ENCODE data around the gene RIPK3.

The RIPK3 gene

GRCh38 chr14:24312736-24313507 is 26.9 kb downstream of the RIPK3 start:
- Histone ChIP-seq H3K9me3 (replicated peaks; ENCODE audit: insufficient read depth, low read length) (no peaks in the 10 kb centered on the region), H3K27ac (ENCODE audit: low read length) (peak overlapping the region; percentile 29; the same call in 1 of the 2 replicates), H3F3A (ENCODE audit: insufficient read depth, low read length) (peaks cover 5% of the 10 kb centered on the region; the same call in 1 of the 2 replicates), H3K27me3 (replicated peaks; ENCODE audit: insufficient read depth, low read length) (no peaks in the 10 kb centered on the region), H3K9me2 (replicated peaks; ENCODE audit: insufficient read depth, low read length) (no peaks in the 10 kb centered on the region), H3K4me2 (ENCODE audit: low read depth, low read length) (peak overlapping the region; percentile 86; the same call in 1 of the 2 replicates), H4K20me1 (ENCODE audit: insufficient read depth, low read length) (no peaks in the 10 kb centered on the region), H2AFZ (ENCODE audit: low read length) (no peak overlapping the region), H3K4me1 (ENCODE audit: low read length) (peaks cover 24% of the 10 kb centered on the region), H3K9ac (ENCODE audit: low read length) (no peak overlapping the region), H3K36me3 (replicated peaks; ENCODE audit: insufficient read depth, low read length) (no peaks in the 10 kb centered on the region), H3K79me2 (ENCODE audit: low read length) (peaks cover 19% of the 10 kb centered on the region; the same call in 1 of the 2 replicates), H3K4me3 (ENCODE audit: low read length) (no peak overlapping the region)
- TF ChIP-seq EZH2 (optimal IDR thresholded peaks at IDR 0.05; ENCODE audit: low read depth, low read length) (no peak), CTCF (IDR thresholded peaks at IDR 0.05; ENCODE audit: low read length) (no peak), EZH2phosphoT487 (IDR thresholded peaks at IDR 0.05; ENCODE audit: low read length) (no peak)
- DNase-seq: peak; percentile 45

GRCh38 chr14:24311837-24312615 is 27.8 kb downstream of the RIPK3 start:
- H3K4me2 ChIP-seq (ENCODE audit: low read depth, low read length): peak overlapping the region; percentile 86
- no peaks in the 10 kb centered on the region for H3K27me3 ChIP-seq (replicated peaks; ENCODE audit: insufficient read depth, low read length)
- no peaks in the 10 kb centered on the region for H4K20me1 ChIP-seq (ENCODE audit: insufficient read depth, low read length)
- H3K9ac ChIP-seq (ENCODE audit: low read length): peak overlapping the region; percentile 76
- H3K36me3 ChIP-seq (replicated peaks; ENCODE audit: insufficient read depth, low read length): no peaks in the 10 kb centered on the region
- H3K79me2 ChIP-seq (ENCODE audit: low read length): peaks cover 19% of the 10 kb centered on the region; the same call in 1 of the 2 replicates
- peaks cover 5% of the 10 kb centered on the region; the same call in 1 of the 2 replicates for H3F3A ChIP-seq (ENCODE audit: insufficient read depth, low read length)
- no peaks in the 10 kb centered on the region for H3K9me3 ChIP-seq (replicated peaks; ENCODE audit: insufficient read depth, low read length)
- no peak for DNase-seq
- H2AFZ ChIP-seq (ENCODE audit: low read length): no peak overlapping the region
- TF ChIP-seq CTCF (IDR thresholded peaks at IDR 0.05; ENCODE audit: low read length) (no peak), EZH2phosphoT487 (IDR thresholded peaks at IDR 0.05; ENCODE audit: low read length) (no peak), EZH2 (optimal IDR thresholded peaks at IDR 0.05; ENCODE audit: low read depth, low read length) (no peak)
- H3K4me1 ChIP-seq (ENCODE audit: low read length): peaks cover 24% of the 10 kb centered on the region
- peak overlapping the region; percentile 61 for H3K4me3 ChIP-seq (ENCODE audit: low read length)
- H3K9me2 ChIP-seq (replicated peaks; ENCODE audit: insufficient read depth, low read length): no peaks in the 10 kb centered on the region
- peak overlapping the region; percentile 78; the same call in 1 of the 2 replicates for H3K27ac ChIP-seq (ENCODE audit: low read length)

- H3K79me2 ChIP-seq (ENCODE audit: low read length): peaks cover 19% of the 10 kb centered on the region; the same call in 1 of the 2 replicates
- H2AFZ ChIP-seq (ENCODE audit: low read length): peak within 1 kb of the TSS; percentile 45; the same call in 1 of the 2 replicates
- H3K4me1 ChIP-seq (ENCODE audit: low read length): peaks cover 24% of the 10 kb centered on the region
- peak within 1 kb of the TSS; percentile 76 for H3K9ac ChIP-seq (ENCODE audit: low read length)
- no peak for TF ChIP-seq EZH2phosphoT487 (IDR thresholded peaks at IDR 0.05; ENCODE audit: low read length)
- peak; percentile 35 for TF ChIP-seq CTCF (IDR thresholded peaks at IDR 0.05; ENCODE audit: low read length)
- H3K4me2 ChIP-seq (ENCODE audit: low read depth, low read length): peak within 1 kb of the TSS; percentile 86
- H3K9me3 ChIP-seq (replicated peaks; ENCODE audit: insufficient read depth, low read length): no peaks in the 10 kb centered on the region
- DNase-seq: peak; percentile 61
- peak within 1 kb of the TSS; percentile 61 for H3K4me3 ChIP-seq (ENCODE audit: low read length)
- H3K27me3 ChIP-seq (replicated peaks; ENCODE audit: insufficient read depth, low read length): no peaks in the 10 kb centered on the region
- H3F3A ChIP-seq (ENCODE audit: insufficient read depth, low read length): peaks cover 5% of the 10 kb centered on the region; the same call in 1 of the 2 replicates
- H3K27ac ChIP-seq (ENCODE audit: low read length): peak within 1 kb of the TSS; percentile 78; the same call in 1 of the 2 replicates
- H4K20me1 ChIP-seq (ENCODE audit: insufficient read depth, low read length): no peaks in the 10 kb centered on the region
- H3K9me2 ChIP-seq (replicated peaks; ENCODE audit: insufficient read depth, low read length): no peaks in the 10 kb centered on the region
- H3K36me3 ChIP-seq (replicated peaks; ENCODE audit: insufficient read depth, low read length): no peaks in the 10 kb centered on the region
Measured at GRCh38 chr14:24310646-24311604, 28.9 kb downstream of the RIPK3 start, which contains the start of gene LTB4R. TSS of gene LTB4R (plus strand) at chr14:24311502. CDS start at chr14:24315652, 4,150 bp downstream.
